HG03066 (cell line): ENCODE measurements around the gene KLHL1.
"Not testable (repeated sequence)": the region's sequence is repeated elsewhere in the genome, so short reads cannot be mapped to it uniquely, and the experiment has no call there.

Source experiments
- ATAC-seq: cut with Tn5 transposase; IDR thresholded peaks from one replicate; pipeline ENCODE4 v1.9.1; 2021; ENCODE audit warnings: low read depth; ENCODE audit not compliant: unreplicated experiment

KLHL1 gene, protein sequence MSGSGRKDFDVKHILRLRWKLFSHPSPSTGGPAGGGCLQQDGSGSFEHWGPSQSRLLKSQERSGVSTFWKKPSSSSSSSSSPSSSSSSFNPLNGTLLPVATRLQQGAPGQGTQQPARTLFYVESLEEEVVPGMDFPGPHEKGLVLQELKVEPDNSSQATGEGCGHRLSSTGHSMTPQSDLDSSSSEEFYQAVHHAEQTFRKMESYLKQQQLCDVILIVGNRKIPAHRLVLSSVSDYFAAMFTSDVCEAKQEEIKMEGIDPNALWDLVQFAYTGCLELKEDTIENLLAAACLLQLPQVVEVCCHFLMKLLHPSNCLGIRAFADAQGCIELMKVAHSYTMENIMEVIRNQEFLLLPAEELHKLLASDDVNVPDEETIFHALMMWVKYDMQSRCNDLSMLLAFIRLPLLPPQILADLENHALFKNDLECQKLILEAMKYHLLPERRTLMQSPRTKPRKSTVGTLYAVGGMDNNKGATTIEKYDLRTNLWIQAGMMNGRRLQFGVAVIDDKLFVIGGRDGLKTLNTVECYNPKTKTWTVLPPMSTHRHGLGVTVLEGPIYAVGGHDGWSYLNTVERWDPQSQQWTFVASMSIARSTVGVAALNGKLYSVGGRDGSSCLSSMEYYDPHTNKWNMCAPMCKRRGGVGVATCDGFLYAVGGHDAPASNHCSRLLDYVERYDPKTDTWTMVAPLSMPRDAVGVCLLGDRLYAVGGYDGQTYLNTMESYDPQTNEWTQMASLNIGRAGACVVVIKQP

GRCh38 chr13:70108356-70109105, at the start of gene KLHL1:
TSS of gene KLHL1 (minus strand) at chr13:70108452. CDS start at chr13:70107699, 753 bp downstream.
- no peak for ATAC-seq

DNA sequence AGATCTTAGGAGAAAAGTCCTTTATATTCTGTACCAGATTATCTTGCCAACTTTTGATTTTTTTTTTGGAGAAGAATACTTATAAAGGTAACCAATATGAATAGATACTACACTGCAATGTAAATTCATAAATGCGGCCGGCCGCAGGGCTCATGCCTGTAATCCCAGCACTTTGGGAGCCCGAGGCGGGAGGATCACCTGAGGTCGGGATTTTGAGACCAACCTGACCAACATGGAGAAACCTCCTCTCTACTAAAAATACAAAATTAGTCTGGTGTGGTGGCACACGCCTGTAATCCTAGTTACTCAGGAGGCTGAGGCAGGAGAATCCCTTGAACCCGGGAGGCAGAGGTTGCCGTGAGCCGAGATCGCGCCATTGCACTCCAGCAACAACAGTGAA, 34.4 kb upstream of the KLHL1 start:
- ATAC-seq, result not testable (repeated sequence)

- ATAC-seq, result no peak
These were observed 19.8 kb upstream of the KLHL1 start for GRCh38 chr13:70128098-70128497.

GRCh38 chr13:70125693-70126092, 17.4 kb upstream of the KLHL1 start:
- ATAC-seq, result no peak

GRCh38 chr13:70117338-70117905, 9.2 kb upstream of the KLHL1 start:
- no peak for ATAC-seq

- ATAC-seq, result no peak
These were observed 562 bp downstream of the KLHL1 start, which contains the start of gene ATXN8OS for GRCh38 chr13:70107498-70108281. TSS of gene ATXN8OS (plus strand) at chr13:70107826.

- no peak for ATAC-seq
These were observed 1.1 kb downstream of the KLHL1 start for GRCh38 chr13:70107125-70107497.

DNA sequence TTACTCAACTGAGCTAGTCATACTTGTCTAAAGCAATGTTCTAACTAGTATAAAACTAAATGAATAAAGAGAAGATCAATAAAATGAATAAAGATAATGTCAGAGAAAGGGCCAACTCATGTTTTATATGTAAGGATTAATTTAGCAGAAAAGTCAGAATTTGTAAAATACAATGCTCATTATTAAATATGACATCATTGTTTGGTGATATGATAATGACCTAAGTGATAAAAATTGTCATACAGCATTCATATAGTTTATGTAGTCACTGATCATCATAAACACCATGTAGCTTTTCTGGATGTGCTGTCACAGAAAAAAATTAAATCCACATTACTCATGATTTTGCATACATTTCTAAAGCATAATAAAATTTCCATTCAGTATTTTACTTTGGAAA, 3.8 kb downstream of the KLHL1 start:
- no peak for ATAC-seq

- no peak for ATAC-seq
These were observed 9.6 kb downstream of the KLHL1 start for GRCh38 chr13:70098669-70099068.

GRCh38 chr13:70090036-70090723, 18.1 kb downstream of the KLHL1 start:
- peak; percentile 69 for ATAC-seq

DNA sequence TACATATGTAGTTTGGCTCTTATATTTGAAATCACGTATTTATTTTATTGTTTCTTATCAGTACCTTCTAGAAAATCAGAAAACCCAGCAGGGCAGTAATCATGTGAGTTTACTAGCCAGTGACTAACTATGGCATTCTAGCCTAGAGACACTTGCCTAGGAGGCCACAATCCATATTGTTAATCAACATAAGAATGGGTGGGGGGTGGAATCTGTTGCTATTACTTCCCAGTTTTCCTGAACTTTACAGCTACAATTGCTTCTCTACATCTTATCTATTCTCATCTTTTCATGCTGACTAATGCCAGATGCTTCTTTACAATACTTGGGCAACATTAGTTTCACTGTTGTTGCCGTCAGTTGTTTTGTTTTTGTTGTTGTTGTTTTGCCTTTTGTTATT, 19.3 kb downstream of the KLHL1 start:
- ATAC-seq, result no peak

GRCh38 chr13:70087247-70087646, 21.0 kb downstream of the KLHL1 start:
- no peak for ATAC-seq

GRCh38 chr13:70080012-70080411, 28.2 kb downstream of the KLHL1 start:
- no peak for ATAC-seq

DNA sequence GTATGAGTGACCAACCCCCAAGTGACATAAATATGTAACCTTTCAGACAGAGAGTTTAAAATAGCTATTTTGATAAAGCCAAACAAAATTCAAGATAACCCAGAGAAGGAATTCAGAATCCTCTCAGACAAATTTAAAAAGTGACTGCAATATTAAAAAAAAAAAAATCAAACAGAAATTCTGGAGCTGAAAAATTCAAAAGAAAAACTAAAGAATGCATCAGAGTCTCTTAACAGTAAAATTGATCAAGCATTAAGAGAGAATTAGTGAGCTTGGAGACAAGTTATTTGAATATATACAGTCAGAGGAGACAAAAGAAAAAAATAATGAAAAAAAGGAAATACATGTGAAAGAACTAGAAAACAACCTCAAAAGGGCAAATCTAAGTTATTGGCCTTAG, 53.7 kb downstream of the KLHL1 start:
- no peak for ATAC-seq

DNA sequence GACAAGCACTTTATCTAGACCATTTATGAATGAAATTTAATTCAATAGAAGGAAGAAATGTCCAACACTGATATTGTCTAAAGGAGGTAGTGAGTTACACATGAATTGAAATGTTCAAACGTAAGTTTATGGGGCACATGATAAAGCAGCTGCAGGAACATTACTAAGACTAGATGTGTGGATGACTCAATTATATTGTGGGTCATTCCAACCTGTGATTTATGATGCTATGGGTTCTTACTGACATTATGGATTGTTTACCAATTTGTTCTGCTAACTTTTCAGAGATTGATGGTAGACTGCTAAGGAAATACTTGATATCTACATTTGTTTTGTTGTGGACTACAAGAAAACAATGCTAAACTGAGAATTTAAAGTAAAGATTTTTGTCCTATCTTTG, 56.7 kb downstream of the KLHL1 start:
- no peak for ATAC-seq

DNA sequence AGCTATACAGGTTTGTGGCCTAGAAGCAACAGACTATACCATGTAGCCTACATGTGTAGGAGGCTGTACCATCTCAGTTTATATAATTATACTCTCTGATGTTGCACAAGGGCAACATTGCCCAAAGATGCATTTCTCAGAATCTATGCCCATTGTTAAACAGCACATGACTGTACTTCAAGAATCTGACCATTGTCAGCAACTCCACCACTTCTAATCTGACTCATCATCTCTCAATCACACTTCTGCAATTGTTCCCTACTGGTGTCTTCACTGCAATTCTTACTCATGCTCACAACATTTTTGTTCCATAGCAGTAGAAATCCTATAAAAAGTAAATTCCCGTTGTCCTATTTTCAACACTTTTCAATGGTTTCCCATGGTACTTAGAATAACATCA, 64.6 kb downstream of the KLHL1 start:
- peak; percentile 70 for ATAC-seq

- ATAC-seq, result peak; percentile 65
These were observed 66.1 kb downstream of the KLHL1 start for GRCh38 chr13:70042193-70042592.

GRCh38 chr13:70034286-70034685, 74.0 kb downstream of the KLHL1 start:
- ATAC-seq, result no peak

- no peak for ATAC-seq
These were observed 80.7 kb downstream of the KLHL1 start for GRCh38 chr13:70027551-70027950.
